HG02938 (cell line): ENCODE data around the gene SLC24A4.

Source experiments
- ATAC-seq: cut with Tn5 transposase; IDR thresholded peaks from one replicate; pipeline ENCODE4 v1.9.1; 2021; ENCODE audit warnings: mild to moderate bottlenecking, moderate library complexity; ENCODE audit not compliant: unreplicated experiment

Gene SLC24A4

DNA sequence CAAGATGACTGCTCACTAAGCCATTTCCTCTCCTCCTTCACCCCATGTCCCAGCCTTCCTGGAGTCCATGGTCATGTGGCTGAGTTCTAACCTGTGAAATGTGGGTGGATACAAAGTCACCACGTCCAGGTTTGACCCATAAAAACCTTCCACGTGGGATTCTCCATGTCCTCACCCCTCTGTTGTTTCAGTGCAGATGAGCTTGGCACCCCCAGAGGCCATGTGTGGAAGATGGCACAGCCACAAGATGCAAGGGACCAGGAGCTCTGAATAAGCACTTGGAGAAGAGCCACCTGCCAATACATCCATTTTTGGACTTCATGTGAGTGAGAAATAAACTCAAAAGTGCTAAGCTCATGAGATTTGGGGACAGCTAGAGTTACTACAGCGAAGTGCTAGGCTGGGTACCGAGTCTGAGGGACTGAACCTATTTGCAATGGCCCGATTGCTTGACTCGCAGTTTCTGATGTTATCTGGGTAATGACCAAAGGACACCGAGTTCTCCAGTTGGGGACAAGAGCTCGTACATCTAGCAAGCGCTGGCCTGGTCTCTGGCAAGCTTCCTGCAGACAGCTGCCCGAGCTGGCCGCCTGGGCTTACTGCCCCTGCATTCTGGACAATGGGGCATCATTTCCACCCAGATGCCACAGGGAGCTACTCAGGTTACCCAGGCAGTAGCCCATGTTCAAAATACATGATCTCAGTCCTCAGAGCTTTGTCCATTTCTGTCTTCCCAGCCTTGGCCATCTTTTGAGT is 7.7 kb upstream of the SLC24A4 start:
- ATAC-seq, result no peak

DNA sequence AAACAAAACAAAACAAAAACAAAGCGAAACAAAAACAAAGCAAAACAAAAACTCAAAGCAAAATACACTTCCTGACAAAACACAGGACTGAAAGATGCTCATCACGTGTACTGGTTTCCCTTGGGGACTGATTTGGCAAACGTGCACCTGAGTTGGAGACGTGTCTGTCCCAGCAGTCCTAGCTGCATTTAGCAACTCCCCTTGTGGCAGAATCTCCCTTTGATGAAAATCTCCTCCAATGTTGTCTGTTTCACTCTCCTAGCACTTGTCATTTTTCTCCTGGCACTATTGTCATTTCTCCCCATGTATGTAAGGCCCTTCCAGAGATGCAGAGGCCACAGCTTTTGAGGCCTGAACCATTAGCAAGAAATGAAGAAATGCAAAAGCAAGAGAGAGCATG is 6.8 kb upstream of the SLC24A4 start:
- ATAC-seq, result no peak

DNA sequence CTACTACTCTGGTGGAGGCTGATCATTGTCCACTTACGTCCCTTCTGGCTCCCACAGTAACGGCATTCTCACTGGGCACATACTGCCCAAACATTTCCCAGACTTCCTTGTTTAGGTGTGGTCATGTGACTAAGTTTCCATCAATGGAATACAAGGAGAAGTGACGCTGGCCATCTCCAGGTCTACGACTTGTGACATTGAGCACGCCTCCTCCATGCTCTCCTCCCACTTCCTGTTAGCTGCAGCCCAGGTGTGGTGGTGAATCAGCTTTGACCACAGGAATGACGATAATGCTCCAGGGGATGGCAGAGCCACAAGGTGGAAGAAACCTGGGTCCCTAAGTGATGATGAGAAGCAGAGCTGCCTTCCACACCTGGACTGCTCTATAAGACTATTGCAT is 6.0 kb upstream of the SLC24A4 start:
- no peak for ATAC-seq

DNA sequence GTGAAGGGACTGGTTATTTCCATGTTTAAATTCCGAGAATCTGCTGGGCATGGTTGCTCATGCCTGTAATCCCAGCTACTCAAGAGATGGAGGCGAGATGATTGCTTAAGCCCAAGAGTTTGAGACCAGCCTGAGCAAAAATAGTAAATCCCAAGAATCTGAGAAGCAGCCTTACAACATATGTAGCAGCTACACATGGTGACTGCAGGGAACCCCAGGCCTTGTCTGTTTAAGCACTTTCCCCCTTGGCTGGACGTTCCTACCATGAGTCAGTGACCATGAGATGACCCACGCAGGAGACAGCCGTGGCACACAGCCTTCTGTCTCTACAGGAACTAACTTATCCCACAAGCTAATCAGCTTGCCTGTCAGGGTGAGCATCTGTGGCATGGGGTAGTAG is 5.5 kb upstream of the SLC24A4 start:
- no peak for ATAC-seq

DNA sequence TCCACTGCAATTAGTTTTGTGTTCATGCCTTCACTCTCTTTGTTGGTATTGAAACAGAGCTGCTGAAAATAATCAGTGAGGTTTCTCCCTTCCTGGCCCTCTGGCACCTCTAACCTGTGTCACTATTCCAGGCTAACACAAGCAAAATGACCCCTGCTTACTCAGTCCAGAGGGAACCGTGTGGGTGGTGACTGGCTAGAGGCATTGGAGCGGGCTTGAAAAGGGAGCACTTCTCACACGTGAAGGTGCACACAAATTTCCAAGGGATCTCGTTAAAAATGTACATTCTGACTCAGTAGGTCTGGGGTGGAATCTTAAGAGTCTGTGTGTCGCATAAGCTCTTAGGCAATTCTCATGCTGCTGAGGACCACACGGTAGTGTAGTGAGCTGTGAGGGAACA is 1.3 kb upstream of the SLC24A4 start:
- ATAC-seq, result no peak

DNA sequence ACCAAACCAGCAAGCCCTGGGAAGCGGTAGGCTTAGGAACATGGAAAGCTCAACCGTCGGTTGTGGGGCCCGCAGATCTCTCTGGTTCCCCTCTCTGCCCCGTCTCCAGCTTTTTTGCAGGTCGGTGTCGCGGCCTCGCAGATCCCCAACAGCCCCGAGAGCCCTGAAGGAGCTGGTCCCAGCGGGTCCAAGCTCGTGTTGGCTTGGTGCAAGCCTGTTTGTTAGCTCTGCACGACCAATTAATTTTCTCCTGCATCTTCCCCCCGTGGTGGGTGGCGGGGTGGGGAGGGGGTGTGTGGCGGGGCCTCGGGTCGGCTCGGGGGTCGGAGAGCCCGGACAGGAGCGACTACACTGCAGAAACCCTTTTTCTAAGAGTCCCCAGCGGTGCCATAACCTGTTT is 449 bp upstream of the SLC24A4 start:
- ATAC-seq, result no peak

DNA sequence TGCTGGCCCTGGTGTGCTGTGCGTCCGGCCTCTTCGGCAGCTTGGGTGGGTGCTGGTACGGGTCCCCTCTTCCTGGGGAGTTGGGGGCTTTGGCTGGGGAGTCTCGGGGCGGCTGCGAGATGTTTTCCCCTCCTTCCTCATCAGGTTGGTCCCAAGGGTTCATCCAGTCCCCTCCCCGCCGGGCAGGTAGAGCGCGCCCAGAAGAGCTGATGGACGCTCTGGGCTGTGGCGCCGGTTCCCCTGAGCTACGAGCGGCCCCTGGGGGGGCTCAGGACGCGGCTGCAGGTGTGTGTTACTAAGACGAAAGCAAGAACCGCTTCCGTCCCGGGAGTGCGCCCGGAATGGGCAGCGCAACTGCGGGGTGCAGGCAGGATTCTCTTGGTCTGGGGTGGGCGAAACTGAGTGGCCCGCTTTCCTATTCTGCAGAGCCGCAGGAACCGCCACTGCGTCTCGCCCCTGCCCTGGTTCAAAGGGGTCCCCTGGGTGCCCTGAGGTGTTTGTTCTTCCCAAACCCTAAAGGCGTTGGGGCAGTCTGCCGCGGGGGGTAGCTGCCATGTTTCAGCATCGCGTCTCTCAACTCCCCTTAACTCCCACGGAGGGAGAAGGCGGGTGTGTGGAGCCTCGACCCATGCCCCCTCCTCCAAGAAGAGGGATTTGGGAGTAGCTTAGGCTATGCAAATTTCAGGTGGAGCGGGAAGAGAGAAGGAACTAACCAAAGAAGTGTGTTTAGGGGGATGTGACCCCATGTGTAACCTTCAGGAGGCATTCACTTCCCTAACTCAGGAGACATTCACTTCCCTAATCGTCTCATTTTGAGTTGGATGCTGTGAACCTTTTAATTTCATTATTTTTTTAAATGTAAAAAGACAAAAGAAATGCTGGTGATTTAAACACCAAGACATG is 1.2 kb downstream of the SLC24A4 start:
- no peak for ATAC-seq

DNA sequence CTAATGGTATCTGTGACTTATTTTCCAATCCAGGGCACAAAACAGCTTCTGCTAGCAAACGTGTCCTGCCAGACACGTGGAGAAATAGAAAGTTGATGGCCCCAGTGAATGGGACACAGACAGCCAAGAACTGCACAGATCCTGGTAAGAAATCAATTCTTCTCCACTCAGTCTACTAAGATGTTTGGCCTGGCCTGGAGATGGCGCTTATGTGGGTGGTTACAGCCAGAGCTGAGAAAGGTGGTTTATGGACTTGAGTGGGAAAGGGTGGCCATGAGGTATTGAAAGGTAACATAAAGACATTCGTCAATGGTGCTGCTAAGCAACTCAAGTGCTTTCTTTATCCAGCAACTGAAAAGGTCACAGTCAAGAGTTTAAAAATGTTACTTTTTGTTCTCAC is 2.9 kb downstream of the SLC24A4 start:
- no peak for ATAC-seq

DNA sequence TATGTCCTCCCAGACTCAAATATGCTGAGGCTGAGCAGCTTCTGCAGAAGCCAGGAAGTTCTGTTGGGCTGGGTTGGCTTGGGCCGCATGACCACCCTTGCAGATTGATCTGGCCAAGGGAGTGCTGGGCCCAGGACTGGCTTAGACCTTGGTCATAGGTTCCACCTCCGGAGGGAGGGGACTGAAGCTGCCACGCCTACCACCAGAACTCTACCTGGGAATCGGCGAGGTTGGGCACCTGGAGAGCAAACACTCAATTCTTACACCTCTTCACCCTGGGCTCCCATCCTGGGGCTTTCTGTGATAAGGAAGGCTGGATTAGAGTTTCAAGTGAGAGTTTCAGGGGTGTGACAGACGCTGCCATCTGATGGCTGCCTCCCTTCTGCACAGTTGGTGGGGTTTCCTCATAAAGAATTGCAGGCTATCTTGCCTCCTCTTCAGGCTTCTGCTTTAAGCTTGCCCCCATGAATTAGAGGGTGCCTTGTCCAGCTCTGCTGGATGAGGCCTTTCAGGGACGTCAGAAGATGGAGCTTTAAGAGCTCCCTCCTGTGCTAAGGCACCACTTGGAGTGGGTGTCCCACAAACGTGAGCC is 5.8 kb downstream of the SLC24A4 start:
- no peak for ATAC-seq

DNA sequence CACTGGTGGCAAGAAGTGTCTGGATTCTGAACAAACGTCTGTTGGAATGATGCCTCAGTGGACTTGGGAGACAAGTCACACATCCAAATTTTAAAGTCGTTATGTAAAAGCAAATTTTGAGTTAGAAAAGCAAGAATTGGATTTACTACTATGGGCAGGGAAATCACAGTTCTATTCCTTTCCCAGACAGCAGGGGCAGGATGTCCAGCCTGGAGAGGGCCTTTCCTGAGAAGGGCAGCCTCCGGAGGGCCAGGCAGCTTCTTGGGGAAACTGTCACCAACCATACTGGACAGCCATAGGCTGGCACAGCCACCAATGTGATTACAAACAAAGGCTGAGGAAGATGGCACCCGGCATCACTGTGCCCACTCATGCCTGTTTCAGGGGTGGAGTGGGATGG is 11.1 kb downstream of the SLC24A4 start:
- ATAC-seq, result no peak

DNA sequence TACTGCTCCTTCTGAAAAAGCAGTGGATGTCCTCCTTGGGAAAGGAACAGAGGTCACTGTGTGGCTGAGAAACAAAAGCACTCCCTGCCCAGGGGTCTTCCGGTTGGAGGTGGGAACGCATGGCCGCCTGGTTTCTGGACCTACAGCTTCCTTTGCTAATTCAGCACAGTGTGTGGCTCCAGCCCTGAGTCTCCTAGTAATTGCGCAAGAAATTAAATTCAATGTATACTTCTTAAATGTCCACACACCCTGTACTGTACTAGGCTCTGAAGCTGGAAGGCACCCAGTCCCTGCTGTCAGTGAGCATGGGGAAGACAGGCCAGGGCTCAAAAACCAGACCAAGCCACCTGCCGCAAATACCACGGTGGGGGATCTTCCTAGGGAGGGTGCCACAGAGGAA is 13.4 kb downstream of the SLC24A4 start:
- no peak for ATAC-seq

DNA sequence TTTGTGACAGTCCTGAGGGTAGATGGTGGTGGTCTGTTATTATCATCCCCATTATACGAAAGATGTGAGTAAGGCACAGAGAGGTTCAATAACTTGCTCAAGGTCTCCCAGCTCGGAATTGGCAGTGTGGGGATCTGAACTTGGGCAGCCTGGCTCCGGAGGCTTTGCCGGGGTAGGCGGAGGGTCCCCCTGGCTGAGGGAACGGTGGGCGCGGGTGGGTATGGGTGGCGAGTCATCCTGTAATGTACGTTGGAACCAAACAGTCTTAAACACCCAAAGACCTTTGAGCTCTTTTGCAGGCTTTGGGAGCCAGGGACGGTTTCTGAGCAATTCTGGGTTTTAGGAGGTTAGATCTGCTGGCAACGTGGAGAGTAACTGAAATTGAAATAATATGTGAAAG is 16.5 kb downstream of the SLC24A4 start:
- ATAC-seq, result no peak

DNA sequence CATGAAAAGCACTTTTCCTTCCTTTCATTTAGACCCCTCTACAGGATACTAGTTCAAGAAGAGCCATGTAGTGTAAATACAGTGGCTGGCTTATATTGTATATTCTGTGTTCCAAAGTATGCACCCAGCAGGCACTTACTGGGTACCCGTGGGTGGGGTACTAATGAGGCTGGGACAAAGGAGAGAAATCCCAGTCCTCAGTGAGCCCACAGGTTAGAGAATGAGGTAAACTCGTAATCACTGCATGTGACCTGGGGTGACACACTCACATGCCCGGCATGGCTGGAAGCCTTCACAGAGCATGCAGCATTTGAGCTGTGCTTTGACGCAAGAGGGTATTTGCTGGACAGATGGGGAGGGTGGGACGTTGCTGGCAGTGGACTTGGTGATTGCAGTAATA is 17.1 kb downstream of the SLC24A4 start:
- no peak for ATAC-seq

DNA sequence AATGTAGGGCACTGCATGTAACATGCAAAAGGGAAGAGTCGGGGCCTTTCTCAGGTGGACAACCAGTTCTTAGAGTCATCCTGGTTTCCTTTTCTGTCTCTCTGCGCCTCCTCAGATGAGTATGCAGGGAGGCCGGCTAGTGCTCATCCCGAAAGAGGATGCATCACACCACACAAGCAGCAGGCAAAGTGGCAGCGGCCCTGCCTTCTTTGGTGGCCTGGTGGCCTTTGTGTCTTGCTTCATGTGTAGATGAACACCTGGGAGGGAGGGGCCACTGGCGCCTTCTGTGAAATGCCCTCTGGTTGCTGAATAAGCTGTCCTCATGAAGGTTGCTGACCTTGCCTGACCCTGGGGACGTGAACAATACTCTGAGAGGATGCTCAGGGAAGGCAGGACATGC is 18.0 kb downstream of the SLC24A4 start:
- ATAC-seq, result no peak

DNA sequence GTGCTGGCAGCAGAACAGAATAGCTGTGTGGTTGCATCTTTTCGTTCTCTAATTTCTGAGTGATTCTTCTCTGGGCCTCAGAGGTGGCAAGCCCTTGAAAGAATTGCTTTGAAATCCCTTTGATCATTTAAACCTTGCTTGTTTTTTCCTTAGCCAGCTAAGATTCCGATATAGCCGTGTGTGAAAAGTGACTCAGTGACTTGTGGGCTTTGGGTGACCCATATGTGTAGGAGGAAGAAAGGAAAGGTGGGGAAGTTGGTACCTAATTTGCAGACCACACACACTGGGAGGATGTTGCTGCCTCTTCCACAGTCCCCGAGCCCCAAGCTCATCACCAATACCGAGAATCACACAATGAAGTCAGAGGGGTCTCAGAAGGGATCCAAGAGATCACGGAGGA is 18.8 kb downstream of the SLC24A4 start:
- ATAC-seq, result no peak

DNA sequence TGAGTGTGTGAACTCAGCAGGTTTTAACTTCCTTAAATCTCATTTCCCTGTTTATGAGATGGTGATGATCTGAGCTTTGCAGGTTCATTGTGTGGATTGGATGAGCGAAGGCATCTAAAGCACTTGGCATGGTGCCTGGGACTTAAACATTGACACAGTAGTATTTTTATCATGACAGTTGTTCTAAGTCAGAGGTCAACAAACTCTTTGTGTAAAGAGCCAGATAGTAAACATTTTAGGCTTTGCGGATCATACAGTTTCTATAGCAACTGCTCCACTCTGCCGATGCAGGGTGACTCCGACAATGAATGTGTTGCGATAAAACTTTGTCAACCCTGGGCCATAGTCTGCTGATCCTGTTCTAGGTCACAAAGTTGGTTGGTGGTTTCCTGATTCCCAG is 25.2 kb downstream of the SLC24A4 start:
- ATAC-seq, result no peak

DNA sequence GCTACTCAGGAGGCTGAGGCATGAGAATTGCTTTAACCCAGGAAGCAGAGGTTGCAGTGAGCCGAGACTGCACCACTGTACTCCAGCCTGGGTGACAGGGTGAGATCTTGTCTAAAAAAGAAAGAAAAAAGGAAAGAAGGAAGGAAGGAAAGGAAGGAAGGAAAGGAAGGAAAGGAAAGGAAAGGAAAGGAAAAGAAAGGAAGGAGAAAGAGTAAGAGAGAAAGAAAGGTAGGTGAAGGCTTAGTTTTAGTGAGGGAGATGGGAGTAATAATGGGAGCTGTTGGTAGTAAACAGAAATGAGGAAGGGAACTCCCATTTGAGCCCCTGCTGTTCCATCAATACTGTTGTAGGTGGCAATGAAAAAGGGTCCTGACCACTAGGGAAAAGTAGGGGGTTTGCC is 28.8 kb downstream of the SLC24A4 start:
- no peak for ATAC-seq

DNA sequence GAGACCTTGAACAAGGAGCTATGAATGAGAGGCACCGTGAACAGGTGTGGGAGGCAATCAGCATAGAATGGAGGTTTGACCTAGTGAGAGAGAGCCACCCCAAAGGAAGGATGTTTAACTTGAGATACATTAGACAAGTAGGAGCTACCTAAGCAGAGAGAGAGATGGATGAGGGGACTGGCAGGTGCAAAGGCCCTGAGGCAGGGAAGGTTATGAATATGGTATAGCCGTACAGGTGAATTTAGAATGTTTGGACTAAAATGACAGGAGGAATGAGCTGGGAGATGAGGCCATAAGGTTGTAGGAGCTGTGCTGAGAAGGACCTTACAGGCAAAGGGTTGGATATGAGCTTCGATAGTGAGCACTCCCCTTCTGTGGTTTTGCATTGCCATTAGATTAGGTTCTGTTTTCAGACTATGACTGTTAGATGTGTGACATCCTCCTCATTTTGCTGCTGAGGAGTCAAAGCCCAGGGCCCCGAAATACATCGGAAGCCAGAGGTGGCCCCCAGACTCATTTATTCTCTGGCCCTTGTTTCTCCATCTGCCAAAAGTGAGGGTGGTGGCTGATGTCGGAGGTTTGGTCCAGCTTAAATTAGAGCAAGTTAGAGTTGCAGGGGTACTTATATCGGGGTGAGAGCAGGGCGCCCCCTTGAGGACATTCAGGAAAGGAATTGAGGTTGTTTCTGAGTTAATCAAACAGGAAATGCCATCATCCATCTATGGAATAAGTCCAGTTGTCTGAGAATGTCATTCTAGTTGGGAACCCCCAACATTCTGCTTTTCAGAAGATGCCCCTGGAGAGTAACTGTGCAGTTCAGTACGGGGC is 29.4 kb downstream of the SLC24A4 start:
- ATAC-seq, result no peak

DNA sequence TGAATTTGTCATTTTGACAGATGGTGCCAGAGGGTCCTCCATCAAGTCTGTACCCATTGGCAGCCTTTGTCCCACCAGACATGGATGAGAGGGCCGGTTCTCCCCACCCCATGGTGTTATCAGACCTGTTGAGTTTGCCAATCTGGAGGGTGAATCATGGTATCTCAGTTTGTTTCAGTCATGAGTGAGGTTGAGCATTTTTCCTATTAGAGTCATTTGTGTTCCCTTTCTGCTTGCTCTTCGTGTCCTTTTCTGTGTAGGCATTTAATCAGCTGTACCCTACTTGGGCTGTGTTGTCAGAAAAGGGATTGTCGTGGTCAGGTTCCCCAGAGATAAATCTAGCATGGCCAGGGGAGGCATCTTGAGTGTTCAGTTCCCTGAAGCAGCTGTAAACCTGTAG is 30.5 kb downstream of the SLC24A4 start:
- no peak for ATAC-seq

DNA sequence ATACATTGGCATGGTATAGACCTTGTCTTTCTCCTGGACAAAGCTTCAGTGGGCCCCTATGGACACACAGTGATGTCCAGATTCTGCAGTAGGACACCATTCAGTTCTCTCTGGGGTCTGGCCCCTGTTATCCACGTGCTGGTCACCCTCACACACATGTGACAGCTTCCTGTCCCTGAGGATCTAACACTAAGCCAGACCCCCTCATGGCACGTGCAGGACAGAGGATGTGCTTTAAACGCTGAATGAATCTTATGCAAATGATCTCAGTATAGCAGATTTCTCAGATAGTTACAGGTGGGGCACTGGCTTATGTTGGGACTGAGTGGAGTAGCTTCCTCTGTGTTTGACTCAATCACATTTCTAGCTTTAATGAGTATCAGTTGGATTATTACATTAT is 33.7 kb downstream of the SLC24A4 start:
- ATAC-seq, result no peak
